HG02852 (cell line): ENCODE data around the gene ADGRG3.

Experiments used
- ATAC-seq: cut with Tn5 transposase; IDR thresholded peaks from one replicate; pipeline ENCODE4 v1.9.1; 2021; ENCODE audit warnings: mild to moderate bottlenecking, moderate library complexity; ENCODE audit not compliant: unreplicated experiment

The ADGRG3 gene

GRCh38 chr16:57734925-57735754 is 67.0 kb downstream of the ADGRG3 start:
- ATAC-seq, result peak; percentile 90

GRCh38 chr16:57735755-57736418 is 67.8 kb downstream of the ADGRG3 start, which contains the start of gene KATNB1:
KATNB1 (plus strand) TSS chr16:57735770; CDS start chr16:57737244, 1,474 bp downstream.
- no peak for ATAC-seq

- no peak for ATAC-seq
These were observed 68.6 kb downstream of the ADGRG3 start for GRCh38 chr16:57736419-57737351.

DNA sequence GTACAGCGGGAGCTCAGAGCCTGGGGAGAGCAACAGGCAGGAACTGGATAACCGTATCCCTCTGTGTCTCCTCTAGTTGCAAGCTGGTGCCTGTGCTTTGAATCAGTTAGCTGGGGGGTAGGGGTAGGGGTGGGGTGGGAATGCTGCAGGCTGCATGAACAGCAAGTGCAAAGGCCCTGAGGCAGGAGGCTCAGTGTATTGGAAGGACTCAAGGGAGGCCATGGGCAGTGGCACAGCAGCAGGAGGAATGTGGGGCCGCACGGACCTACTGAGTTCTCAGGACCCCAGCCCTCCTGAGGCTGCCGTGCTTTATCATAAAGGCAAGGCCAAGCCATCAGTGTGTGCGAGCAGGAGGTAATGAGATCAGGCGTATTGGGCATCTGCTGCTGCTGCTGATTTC is 70.7 kb downstream of the ADGRG3 start:
- ATAC-seq, result no peak
